GM19452 (cell line): ENCODE data around the gene RNF5.
"Not testable (repeated sequence)": the region's sequence is repeated elsewhere in the genome, so short reads cannot be mapped to it uniquely, and the experiment has no call there.

ENCODE experiments used
- ATAC-seq: cut with Tn5 transposase; IDR thresholded peaks from one replicate; pipeline ENCODE4 v1.9.1; 2021; ENCODE audit not compliant: unreplicated experiment

The RNF5 gene

DNA sequence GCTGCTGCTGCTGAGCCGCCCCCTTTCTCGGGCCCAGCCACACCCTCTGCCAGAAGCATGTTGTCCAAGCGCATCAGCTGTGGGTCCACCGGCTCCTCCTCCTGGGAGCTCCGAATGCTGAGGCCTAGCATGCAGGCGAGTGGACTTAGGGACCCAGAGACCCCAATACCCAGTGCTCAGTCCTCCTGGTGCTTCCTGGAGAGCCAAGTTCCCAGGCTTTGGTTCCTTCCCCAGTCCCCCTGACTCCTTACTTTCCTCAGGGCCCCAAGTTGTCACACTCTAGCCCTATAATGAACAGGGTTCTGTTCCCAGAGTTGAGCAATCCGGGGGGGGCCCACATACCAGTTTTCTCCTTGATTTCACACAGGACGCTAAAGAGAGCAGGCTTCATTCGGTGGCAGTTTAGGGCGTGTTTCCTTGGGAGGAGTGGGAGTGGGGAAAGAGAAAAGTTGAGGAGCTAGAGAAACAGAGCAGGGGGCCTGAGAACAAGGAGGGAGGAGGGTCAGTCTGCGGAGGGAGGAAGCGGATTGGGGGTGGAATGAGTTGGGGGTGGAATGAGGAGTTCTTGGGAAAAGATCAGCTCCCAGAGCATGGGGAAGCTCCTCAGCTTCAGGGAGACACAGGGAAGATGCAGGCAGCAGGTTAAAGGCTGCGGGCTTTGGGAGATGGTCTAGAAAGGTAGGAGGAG is 10.3 kb downstream of the RNF5 start:
- ATAC-seq, result no peak

DNA sequence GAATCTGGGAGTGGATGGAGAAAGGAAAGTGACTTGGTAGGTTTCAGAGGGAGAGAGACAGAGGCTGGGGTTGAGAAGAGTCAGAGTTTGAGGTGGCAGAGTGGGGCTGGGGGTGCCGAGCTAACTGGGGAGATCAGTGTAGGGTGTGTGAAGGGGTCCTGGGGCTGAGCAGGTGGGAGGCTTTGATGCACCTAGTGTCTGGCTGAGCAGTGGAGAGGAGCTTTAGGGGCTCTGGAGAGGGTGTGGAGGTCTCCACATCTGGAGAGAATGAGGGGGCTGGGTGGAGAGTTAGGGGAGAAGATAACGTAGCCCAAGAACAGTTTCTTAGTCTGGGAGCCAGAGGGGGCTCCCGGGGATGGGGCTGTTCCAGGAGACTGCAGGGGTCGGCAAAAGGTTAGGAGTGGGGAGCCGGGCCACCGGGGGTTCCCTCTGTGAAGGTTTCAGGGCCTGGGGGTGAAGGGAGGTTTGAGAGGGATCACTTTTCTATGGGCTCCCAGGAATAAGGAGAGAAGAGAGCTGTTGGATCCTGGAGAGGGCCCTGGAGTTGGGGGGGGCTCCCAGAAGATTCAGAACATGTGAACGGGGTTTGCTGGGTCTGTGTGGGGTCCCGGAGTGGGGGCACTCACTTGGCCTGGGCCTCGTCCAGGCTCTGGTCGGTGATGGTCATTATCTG is 11.0 kb downstream of the RNF5 start:
- ATAC-seq, result no peak

DNA sequence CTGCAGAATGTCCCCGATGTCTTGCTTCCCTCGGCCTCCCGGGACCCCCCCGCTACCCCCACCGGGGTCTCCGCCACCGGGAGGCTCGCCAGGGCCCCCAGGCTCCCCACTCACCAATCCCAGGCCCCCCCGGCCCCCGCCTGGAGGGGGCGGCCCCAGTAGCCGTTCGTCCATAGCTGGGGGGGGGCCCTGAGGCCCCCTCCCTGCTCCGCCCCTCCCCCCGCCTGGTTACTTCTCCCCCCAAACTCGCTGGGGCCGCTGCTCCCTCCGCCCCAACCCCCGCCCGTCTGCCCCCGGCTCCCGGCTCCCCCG is 11.5 kb downstream of the RNF5 start:
- no peak for ATAC-seq

- ATAC-seq, result peak; percentile 47
Measured at GRCh38 chr6:32190054-32190851, 12.0 kb downstream of the RNF5 start, which contains the start of gene PBX2. TSS of gene PBX2 (minus strand) at chr6:32190202. CDS start at chr6:32189915, 287 bp downstream.

DNA sequence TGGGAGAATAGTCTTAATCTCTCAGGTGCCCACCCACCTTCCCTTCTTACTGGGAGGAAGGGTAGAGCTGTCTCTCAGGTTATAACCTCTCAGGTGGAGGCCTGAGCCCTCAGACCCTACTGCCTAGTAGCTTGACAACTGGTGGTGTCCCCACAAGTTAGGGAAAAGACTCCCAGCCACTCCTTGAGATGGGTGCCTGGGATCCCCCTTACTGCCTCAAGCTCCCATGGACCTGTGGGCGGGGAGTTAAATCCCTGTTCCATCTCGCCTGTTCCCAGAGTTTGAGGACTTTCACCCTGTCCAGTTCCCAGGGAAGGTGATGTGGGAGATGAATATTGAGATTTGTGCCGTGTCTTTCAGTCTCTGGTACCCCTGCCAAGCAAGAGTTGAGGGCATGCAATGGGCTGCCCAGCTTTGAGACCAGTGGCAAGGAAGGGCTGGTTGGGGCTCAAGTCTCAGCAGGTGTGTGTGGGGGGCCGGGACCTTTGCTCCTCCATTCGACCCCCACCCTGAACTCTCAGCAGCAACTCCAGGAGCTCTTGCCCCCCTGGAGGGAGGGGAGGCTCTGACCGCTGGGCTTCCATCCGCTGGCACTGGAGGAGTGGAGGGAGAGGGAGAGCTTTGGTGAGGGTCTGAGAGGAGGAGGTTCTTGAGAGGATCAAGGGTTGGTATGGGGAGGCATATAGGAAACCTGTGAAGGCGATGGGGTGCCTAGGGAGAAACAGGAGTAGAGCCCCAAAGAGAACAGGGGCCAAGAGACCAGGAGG is 12.9 kb downstream of the RNF5 start:
- ATAC-seq, result no peak

- ATAC-seq, result no peak
Measured at GRCh38 chr6:32191696-32192607, 13.7 kb downstream of the RNF5 start.

DNA sequence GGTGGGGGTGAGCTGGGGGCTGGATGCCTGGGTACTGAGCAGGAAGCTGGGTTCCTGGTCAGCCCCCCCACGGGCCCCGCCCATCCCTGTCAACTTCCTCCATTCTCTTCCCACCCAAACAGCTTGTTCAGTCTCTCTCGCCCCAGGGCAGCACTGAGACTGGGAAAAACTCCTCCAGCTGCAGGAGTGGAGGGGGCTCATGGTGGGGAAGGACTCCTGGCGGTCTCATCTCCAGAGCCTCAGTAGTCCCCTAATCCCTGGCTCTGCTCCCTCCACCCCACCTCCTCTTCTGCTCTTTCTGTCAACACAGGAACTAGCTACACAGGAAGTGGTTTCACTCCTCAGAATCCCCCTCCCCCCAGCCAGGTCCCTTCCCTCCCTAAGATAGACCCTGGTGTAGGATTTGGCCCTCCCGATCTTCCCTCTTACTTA is 14.4 kb downstream of the RNF5 start, which contains the start of gene GPSM3:
TSS of gene GPSM3 (minus strand) at position 36 of the 432 bp plus-strand sequence. CDS start 130 bp downstream, outside the sequence.
- no peak for ATAC-seq

DNA sequence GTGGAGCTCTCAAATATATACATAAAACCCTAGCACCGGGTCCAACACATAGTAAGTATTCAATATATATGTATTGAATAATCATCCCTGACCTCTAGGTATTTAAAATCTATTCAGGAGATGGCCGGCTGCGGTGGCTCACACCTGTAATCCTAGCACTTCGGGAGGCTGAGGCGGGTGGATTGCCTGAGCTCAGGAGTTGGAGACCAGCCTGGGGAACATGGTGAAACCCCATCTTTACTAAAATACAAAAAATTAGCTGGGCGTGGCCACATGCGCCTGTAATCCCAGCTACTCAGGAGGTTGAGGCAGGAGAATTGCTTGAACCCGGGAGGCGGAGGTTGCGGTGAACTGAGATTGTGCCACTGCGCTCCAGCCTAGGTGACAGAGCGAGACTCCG is 14.9 kb downstream of the RNF5 start:
- not testable (repeated sequence) for ATAC-seq

DNA sequence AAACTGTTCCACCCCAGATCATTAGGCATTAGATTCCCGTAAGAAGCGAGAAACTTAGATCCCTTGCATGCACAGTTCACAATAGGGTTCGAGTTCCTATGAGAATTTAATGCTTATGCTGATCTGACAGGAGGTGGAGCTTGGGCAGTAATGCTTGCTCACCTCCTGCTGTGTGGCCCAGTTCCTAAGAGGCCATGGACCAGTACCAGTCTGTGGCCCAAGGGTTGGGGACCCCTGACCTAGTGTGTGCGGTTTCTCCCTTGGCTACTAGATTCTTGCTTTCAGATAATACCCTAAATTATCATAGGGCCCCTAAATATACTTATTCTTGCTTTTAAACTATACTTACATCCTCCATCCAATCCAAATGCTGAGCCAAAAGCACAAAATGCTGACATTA is 16.2 kb downstream of the RNF5 start:
- no peak for ATAC-seq

DNA sequence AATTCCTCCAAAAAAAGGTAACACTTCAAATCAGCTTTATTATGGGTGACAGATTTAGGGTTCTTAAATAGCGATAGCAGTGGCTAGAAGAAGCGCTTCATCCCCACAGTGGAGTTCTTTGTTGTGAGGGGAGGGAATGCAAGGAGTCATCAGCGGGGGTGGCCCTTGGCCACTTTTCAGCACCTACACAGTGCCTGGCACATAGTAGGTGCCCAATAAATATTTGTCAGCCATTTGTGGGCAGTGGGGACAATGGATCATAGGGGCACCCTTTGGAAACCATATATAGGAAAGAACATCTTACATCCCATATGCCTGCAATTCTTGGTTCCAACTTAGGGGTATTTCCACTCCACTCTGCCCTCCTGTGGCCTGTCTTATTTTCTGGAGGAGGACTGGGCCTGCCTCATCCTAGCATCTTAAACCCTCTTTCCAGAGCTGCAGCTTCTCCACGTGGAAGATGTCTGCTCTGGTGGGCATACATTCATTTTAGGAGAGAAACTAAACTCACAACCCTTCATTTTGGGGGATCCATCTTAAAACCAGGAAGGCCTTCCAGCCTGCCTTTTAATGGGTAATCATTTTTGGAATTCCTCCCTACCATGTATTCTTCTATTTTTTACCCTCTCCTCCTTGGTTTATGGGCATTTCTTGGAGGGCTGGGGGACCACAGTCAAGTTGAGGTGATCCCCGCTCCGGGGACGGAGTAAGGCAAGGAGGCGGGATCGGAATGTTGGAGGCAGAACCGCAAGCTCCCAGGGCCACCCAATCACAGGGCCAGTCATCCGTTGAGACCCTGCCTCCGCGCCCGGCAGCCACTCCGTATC is 16.8 kb downstream of the RNF5 start:
- ATAC-seq, result no peak

DNA sequence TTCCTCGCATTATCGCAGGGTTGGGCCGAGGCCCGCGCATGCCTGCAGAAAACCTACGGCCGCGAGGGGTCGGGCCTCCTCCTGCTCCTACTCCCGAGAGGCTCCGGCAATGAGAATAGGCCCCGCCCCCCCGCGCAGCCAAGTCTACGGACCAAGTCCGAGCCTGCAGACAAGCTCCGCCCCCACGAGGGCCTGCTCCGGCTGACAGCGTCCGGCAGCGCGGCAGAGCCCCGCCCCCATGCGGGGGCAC is 17.4 kb downstream of the RNF5 start:
- ATAC-seq, result peak; percentile 75

DNA sequence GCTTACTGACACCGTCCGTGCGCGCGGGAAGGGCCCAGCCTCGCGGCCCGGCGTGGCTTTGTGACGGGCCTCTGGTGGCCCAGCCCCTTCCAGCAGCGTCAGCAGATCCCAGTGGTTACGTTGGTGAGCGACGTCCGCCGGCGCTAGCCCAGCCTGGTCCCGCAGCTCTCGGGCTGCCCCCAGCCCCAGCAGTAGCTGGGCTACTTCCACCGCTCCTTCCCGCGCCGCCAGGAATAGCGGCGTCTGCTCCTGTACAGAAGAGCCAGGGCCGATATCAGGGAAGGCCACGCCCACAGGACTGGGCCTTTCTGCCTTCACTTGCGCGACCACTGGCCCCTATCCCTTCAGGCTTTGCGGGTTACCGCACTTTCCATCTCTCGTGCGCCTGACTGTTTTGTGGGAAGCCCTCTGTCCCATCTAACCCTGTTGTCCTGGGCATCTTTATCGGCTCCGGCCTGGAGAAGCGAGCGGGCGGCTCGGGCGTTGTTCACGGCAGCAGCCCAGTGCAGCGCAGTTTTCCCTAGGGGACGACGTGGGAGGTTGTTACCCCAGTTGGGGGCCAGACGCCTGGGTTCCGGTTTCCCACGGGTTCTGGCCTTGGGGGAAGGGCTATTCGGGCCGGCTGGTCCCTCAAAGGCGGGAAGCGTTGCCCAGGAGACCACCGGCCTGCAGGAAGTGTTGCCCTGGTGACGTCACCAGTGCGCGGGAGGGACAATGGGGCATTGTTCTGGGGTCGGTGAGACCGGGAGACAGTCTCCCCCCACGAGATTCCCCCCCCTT is 17.9 kb downstream of the RNF5 start:
- peak; percentile 77 for ATAC-seq

DNA sequence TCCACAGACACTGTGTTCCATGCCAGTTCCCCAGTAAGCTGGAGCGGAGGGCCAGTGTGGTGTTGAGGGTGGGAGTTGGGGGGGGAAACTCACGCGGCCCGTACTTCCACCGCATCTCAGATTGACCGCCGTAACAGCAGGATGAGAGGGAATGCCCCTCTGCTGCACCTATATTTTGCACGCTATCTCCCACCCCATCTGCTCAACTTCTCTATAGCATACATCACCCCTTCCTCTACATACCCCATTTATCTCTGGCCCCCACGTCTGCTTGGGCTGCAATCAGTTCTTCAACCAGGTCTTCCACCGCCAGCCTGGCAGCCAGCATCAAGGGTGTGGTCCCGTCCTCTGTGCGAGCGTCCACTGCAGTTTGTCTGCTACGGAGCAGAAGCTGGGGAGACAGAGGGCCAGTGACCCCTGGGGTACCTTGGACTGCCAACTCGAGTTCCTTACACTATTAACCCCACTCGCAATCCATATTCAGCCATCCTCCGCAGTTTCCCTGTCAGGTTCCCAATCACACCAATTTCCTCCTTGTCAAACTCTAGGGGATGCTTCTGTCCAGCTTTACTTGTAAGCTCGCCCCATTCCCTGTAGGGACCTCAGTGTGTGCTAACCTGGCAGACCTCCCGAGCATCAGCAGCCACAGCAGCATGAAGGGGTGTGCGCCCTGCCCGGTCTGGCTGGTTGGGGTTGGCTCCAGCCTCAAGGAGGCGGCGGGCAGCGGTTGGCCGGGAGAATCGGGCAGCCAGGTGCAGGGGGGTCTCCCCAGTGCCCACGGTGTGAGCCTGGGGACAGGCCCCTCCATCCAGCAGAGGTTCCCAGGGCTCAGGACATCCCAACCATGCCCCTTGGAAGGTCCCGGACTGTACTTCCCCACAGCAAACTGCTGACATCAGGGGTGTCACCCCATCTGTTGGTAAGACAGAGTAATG is 18.7 kb downstream of the RNF5 start:
- no peak for ATAC-seq

GRCh38 chr6:32198345-32198696 is 20.1 kb downstream of the RNF5 start:
- ATAC-seq, result no peak

DNA sequence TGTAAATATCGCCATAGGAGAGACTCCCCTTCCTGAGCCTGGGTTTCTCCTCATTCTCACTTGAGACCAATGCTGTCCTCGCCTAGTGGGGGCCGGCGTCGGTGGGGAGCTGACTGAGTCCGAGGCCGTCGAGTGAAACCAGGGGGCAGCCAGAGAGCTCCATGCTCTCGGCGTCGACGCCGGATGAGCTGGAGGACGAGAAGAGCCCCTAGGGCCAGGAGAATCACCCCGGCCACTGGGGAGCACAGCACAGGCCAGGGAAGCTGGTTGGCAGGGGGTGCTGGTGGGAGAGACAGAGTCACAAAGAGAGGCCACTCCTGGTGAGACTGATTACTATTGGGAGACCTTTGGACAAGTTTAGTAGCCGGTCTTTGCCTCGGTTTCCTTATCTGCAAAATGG is 20.7 kb downstream of the RNF5 start:
- ATAC-seq, result no peak

DNA sequence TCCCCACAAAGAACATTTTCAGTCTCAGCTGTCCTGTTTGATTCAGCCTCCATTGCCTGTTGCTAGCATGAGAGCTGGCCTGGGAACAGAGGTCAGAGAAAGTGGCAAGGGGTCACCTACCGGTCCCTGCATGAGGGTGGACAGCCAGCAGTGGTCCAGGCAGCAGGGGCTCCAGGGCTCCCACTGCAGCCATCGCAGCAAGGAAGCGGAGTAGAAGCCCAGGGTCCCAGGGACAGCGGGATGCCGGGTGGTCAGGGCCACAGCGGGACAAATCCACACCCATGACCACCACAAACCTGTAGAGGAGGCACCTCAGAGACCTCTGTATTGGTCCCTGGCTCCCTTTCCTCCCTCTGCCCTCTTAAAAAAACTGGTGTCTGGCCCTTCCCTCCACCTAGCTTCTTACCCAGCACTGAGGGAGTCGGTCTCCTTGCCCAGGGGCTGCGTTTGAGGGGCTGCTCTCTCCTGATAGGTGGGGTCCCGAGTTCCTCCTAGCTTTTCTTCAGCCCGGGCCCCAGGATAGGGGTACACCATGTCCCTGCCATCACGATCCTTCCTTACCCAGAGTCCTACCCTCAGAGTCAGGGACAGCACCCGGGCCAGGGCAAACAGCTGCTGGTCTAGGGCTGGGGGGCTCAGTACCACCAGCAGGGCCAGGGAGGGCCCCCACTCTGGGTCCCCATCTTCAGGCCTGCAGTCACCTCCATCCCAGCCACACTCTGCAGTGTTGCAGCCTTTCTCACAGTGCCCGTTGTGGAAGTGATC is 22.7 kb downstream of the RNF5 start:
- no peak for ATAC-seq

DNA sequence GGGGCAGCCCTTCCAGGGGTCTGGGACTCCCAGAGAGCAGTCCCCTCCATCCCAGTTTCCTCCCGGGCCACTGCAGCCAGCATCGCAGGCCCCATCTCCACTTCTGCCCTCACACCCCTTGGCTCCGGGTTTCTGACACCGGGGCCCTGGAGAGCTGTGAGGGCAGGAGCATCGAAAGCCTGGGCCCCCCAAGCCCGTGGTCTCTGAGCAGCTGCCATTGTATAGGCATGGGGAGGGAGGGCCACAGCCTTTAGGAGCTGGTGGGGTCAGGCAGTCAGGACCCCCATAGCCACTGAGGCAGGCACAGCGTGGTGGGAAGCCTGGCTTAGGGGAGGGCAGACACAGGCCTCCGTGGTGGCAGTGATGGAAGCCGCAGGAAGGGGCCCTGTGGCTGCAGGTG is 24.0 kb downstream of the RNF5 start:
- ATAC-seq, result no peak
